ENCODE results near the gene KDM3B. TPM values are rescaled to one million over a fixed set of nuclear protein-coding genes. Genes with fewer than 3 reads are reported as not detected.

Gene KDM3B
- total RNA-seq, 1 donor from 2014 or later, result 60.6 TPM

DNA sequence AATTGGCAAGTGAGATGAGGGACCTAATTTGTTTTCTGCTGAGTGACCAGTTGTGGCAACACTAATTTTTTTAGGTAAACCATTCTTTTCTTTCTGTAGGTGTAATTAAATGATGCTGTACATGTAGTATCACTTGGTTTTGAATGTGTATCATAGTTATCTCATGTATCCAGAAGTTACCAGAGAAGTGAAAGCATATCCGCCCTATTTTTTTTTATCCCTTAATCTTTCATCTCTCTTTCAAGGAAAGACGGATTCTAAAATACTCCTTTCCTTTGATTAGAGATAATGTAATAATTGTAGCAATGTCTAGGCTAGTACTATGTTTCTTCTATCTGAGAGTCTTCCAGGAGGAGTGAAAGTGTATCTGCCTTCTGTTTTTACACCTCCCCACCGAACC, 7.1 kb downstream of the KDM3B start:
- no peak for DNase-seq
- no peak overlapping the region for H3K27ac ChIP-seq
- peaks cover 13% of the 10 kb centered on the region for H3K4me1 ChIP-seq
- no peaks in the 10 kb centered on the region for H3K36me3 ChIP-seq
- H3K27me3 ChIP-seq, result no peaks in the 10 kb centered on the region
- intact Hi-C loops (cut with DNase I), result no loop called here
- H3K4me3 ChIP-seq, result no peak overlapping the region
- no peaks in the 10 kb centered on the region for H3K9me3 ChIP-seq
- TF ChIP-seq, protein P1, sequence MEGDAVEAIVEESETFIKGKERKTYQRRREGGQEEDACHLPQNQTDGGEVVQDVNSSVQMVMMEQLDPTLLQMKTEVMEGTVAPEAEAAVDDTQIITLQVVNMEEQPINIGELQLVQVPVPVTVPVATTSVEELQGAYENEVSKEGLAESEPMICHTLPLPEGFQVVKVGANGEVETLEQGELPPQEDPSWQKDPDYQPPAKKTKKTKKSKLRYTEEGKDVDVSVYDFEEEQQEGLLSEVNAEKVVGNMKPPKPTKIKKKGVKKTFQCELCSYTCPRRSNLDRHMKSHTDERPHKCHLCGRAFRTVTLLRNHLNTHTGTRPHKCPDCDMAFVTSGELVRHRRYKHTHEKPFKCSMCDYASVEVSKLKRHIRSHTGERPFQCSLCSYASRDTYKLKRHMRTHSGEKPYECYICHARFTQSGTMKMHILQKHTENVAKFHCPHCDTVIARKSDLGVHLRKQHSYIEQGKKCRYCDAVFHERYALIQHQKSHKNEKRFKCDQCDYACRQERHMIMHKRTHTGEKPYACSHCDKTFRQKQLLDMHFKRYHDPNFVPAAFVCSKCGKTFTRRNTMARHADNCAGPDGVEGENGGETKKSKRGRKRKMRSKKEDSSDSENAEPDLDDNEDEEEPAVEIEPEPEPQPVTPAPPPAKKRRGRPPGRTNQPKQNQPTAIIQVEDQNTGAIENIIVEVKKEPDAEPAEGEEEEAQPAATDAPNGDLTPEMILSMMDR (IDR thresholded peaks at IDR 0.05), result no peak
- ATAC-seq, result no peak

DNA sequence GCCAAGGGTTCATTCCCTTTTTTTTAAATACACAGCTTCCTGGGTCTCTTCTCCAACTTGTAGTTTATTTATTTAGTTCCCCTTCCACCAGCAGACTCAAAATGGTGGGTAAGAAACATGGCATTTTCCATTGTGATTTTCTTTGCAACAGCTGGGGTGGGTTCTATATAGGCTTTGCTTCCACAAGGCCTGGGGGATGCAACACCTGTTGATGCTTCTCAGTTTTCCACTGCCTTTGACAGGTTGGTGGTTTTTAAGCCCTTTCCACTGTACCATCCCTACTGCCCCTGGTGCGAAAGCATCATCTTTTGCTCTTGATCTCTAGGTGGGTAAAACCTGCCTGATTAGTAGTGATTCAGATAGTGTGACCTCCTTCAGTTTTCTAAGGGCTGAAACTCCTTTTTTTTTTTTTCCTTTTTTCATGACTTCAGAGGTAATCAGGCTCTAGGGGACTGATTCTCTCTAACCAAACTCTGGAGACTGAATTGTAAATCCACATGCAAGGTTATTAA, 8.5 kb downstream of the KDM3B start:
- no peak for ATAC-seq
- Histone ChIP-seq H3K4me3 (no peak overlapping the region), H3K9me3 (no peaks in the 10 kb centered on the region), H3K4me1 (no peaks in the 10 kb centered on the region), H3K27me3 (no peaks in the 10 kb centered on the region), H3K36me3 (no peaks in the 10 kb centered on the region), H3K27ac (no peak overlapping the region)
- TF ChIP-seq, protein P1 (IDR thresholded peaks at IDR 0.05), result no peak
- no peak for DNase-seq
- intact Hi-C loops (cut with DNase I), result no loop called here

DNA sequence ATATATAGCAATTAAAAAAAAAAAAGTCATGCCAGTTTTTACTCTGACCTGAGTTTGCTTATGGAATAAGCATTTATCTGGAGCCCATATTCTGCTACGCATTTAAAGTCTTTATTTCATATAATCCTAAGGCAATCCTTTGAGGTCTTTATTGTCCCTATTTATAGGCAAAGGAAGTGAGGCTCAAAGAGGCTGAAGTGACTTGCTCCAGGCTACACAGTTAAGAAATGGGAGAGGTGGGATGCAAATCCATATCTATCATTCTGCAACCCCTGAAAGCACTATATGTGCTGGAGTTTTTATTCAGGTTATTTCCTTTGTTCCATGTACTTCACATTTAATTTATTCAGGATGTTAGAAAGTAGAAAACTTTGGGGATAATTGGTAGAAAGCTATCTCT, 12.1 kb downstream of the KDM3B start:
- DNase-seq (no peak), ATAC-seq (no peak)
- Histone ChIP-seq H3K36me3 (no peaks in the 10 kb centered on the region), H3K9me3 (no peaks in the 10 kb centered on the region), H3K27me3 (no peaks in the 10 kb centered on the region), H3K4me1 (peaks cover 24% of the 10 kb centered on the region), H3K27ac (no peak overlapping the region), H3K4me3 (no peak overlapping the region)
- intact Hi-C loops (cut with DNase I), result no loop called here
- TF ChIP-seq, protein P1 (IDR thresholded peaks at IDR 0.05), result no peak

DNA sequence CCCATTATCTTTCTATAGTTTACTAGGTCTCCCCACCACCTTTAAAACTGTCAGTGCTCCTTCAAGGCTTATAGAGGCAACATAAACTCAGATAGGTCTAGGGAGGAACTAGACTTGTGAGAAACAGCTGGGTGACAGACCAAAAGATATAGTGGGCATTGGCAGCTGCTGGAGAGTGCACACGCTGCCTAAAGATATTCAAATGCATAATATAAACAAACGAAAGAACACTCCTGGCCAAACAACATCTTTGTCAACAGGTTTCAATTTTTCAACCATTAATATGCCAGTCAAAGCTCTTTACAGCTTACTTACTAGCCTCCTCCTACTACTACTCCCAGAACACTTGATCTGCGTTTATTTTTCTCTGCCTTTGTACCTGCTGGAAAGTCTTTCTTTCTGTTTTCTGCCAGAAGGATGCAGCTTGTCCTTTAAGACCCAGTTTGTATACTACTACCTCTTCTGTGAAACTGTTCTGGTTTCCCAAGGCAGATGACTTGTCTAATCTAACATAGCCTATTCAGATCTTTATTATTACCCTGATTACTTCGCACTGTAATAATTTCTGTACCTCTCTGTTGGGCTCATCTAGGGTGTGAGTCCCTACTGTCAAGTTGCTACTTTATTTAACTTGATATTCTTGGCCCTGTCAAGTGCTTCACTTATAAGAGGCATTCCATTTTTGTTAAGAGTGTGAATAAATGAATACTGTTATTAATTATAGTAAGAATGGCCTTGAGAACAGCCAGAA, 14.3 kb downstream of the KDM3B start:
- Histone ChIP-seq H3K4me3 (no peak overlapping the region), H3K4me1 (peaks cover 33% of the 10 kb centered on the region), H3K36me3 (no peaks in the 10 kb centered on the region), H3K27me3 (no peaks in the 10 kb centered on the region), H3K27ac (no peak overlapping the region), H3K9me3 (no peaks in the 10 kb centered on the region)
- no peak for DNase-seq
- TF ChIP-seq, protein P1 (IDR thresholded peaks at IDR 0.05), result no peak
- ATAC-seq, result no peak
- intact Hi-C loops (cut with DNase I), result no loop called here

DNA sequence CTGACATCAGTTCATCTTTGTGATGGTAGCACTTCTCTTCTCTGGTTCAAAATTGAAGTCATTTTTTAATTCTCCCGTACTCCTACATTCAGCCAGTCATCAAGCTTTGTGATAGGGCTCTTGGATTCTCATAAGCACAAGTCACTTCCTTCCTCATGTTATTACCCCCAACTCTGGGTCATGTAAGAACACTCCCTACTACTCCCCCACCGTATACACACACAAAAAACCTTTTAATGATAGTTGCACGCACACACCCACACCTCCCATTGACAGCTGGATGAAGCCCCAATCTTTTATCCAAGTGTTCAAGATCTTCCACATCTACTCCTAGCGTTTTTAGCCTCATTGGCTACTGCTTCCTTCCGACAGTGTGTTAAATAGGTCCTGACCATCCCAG, 16.8 kb downstream of the KDM3B start:
- Histone ChIP-seq H3K27me3 (no peaks in the 10 kb centered on the region), H3K27ac (peak overlapping the region; percentile 56), H3K4me1 (peaks cover 33% of the 10 kb centered on the region), H3K9me3 (no peaks in the 10 kb centered on the region), H3K4me3 (no peak overlapping the region), H3K36me3 (peaks cover 16% of the 10 kb centered on the region)
- TF ChIP-seq, protein P1 (IDR thresholded peaks at IDR 0.05), result no peak
- ATAC-seq (peak; percentile 75), DNase-seq (no peak)
- intact Hi-C loops (cut with DNase I), result no loop called here

Measured in upper lobe of right lung (tissue), 1 donor.